ENCODE results near the gene ST7L.

DNA sequence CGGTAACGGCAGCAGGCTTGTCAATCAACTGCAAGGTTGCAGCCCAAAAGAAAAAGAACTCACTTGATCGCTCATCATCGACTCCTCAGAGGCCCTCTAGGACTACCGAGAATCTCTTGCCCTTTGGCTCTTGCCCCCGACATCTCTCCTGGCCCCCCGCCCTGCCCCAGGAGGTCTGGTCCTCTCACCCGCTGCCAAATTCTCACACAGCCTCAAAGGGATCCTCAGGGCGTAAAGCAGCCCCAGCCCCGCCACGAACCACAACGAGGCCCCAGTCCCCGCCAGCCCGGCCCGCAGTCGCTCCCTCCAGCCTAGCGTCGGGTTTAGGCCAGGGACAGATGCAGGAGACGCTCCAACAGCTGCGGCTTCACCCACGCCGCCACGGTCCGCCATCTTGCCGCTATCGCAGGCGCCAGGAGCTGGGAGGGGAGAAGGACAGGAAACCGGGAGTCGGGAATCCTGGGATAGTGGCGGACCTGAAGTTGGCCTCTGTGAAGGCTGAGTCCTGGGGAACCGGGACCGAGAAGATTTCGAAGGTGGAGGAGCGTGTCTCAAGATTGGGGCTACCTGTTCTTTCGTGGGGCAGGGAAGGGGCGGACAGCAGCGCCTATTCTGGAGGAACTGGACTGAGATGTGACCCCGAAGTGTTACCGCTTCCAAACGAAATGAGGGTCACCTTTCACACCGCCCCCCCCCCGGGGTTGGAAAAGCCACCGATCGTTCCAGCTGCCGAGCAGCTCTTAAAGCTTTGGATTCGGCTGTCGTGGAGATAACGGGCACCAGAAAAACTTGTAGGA, at the start of gene ST7L:
- no peak for TF ChIP-seq SUZ12 (IDR thresholded peaks at IDR 0.05; ENCODE audit: extremely low read depth, insufficient read depth, insufficient read length)
- TF ChIP-seq YY1 (IDR thresholded peaks at IDR 0.05; ENCODE audit: insufficient read depth, insufficient read length) = peak; percentile 85

Data from NT2/D1 (cell line).